Stomach (tissue), 9 donors: Measurements from ENCODE around the gene DTX3. TPM values are rescaled to one million over a fixed set of nuclear protein-coding genes. Genes with fewer than 3 reads are reported as not detected.
A peak's percentile ranks its signal among the peaks of the same experiment; 100 is the strongest.

Source experiments
- DNase-seq, 2 donors: peaks; one replicate each; pipeline versions ENCODE4 v3.0.0 to v3.0.0-alpha.2; 2013 to 2019
- H3K27ac ChIP-seq, 5 donors: fragments of 200-600 bp in 4 of 5; sonication (generic) in 4 of 5; one replicate each; pipeline ENCODE4 v1.5.1; 2013 to 2019; ENCODE audit warnings: mild to moderate bottlenecking in 1 of 5, moderate library complexity in 1 of 5
- H3K27me3 ChIP-seq, 3 donors: fragments of 200-600 bp; sonication (generic); one replicate each; pipeline ENCODE4 v1.5.1; 2017 to 2019; ENCODE audit warnings: mixed run types in 1 of 3
- H3K36me3 ChIP-seq, 4 donors: fragments of 200-600 bp; sonication (generic); 1 replicate in 3 of 4; 2 replicates in 1 of 4; pipeline ENCODE4 v1.5.1; 2016 to 2019
- H3K4me1 ChIP-seq, 4 donors: fragments of 200-600 bp; sonication (generic); one replicate each; pipeline ENCODE4 v1.5.1; 2016 to 2019
- H3K4me3 ChIP-seq, 4 donors: fragments of 200-600 bp; sonication (generic) in 3 of 4; one replicate each; pipeline ENCODE4 v1.5.1; 2016 to 2019; ENCODE audit warnings: mild to moderate bottlenecking in 1 of 4
- H3K9me3 ChIP-seq, 4 donors: fragments of 200-600 bp; sonication (generic); one replicate each; pipeline ENCODE4 v1.5.1; 2016 to 2019
- EP300 ChIP-seq: sonication (generic); formaldehyde crosslinking; IDR thresholded peaks from one replicate; pipeline ENCODE4 v1.6.1; 2017; ENCODE audit warnings: antibody characterized with exemption
- POLR2A ChIP-seq, 4 donors: fragments of 450-650 bp; IDR thresholded peaks; one replicate each; pipeline ENCODE4 v1.6.1; 2016; ENCODE audit warnings: antibody characterized with exemption in 4 of 4, control low read depth in 2 of 4, mild to moderate bottlenecking in 1 of 4, moderate library complexity in 1 of 4
- POLR2AphosphoS5 ChIP-seq, 3 donors: sonication (generic); formaldehyde crosslinking; IDR thresholded peaks; one replicate each; pipeline ENCODE4 v1.6.1; 2016; ENCODE audit warnings: antibody characterized with exemption in 3 of 3
- WGBS, 5 donors: extraction: QIAGEN DNeasy Blood & Tissue Kit in 3 of 5; methylation state at CpG; one replicate each; pipeline versions ENCODE4 v1.1.5 to v1.1.7; 2013 to 2018; 5-methylcytosine and 5-hydroxymethylcytosine counted together
- intact Hi-C: fragments of 100-400 bp; cut with DNase I; formaldehyde crosslinking; loops from one replicate; pipeline ENCODE4 v1.15.1; 2023; ENCODE audit warnings: low total_unique reads
- polyA plus RNA-seq, 3 donors: library from polyadenylated mRNA; stranded (reverse); fragments of 200-250 nt; gene quantifications; one replicate each; pipeline ENCODE4 v1.2.3, GENCODE V29; 2013
- total RNA-seq, 5 donors: library from RNA; depleted of rRNA; stranded (reverse); fragments of >200 nt; gene quantifications; one replicate each; pipeline versions ENCODE4 v1.1.0 to v1.2.3, GENCODE V29; 2014 to 2016
- TF ChIP-seq, protein P1 (sequence below), 7 experiments: fragments of 450-650 bp in 4 of 7; fragments of 200-600 bp in 3 of 7; sonication (generic) in 3 of 7; IDR thresholded peaks; one replicate each; pipeline ENCODE4 v1.5.1; 2016 to 2019; ENCODE audit warnings: antibody characterized with exemption in 7 of 7, control low read depth in 2 of 7, mild to moderate bottlenecking in 1 of 7
- donor health status: healthy with polysubstance abuse.
- donor health status: Bipolar disorder and iron deficiency.
- donor health status: healthy.

The DTX3 gene
- total and polyA plus RNA-seq, 8 donors = 5.2 to 49.6 (median 15.9) TPM

DNA sequence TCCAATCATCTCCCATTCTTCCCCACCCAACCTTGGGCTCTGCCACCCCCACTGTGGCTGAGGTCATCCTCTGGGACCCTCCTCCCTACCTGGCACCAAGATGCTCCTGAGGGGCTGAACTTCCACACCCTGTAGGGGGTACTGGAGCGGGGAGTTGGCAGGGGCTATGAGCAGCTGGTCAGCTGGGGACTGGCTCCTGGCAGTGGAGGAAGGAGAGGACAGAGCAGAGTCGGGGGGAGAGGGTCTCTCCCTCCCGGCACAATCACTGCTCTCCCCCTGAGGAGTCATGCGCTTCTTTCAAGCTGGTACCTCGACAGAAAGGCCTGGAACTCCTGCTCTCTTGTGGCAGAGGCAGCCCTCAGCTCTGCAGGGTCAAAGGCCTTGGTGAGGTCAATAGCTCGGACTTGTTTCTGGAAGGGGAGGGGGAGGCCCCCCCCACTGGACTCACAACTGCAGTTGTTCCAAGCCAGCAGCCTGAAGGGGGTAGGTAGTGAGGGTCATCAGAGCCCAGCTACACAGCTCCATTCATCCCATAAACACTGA, 26.3 kb downstream of the DTX3 start:
- intact Hi-C loops = loop anchor here (10.0 kb wide), 1 partner anchor 54 kb away; no protein-coding TSS in a partner anchor
- WGBS, 5 donors = 41 to 51% (median 47%) methylated on average over 6 of the region's 6 CpGs
- peaks cover 0 to 8% (median 2%) of the 10 kb centered on the region in 4 donors for H3K36me3 ChIP-seq
- H3K9me3 ChIP-seq = no peaks in the 10 kb centered on the region
- no peak overlapping the region for H3K4me3 ChIP-seq
- H3K4me1 ChIP-seq = peaks cover 13 to 34% (median 30%) of the 10 kb centered on the region in 4 donors
- peak in 1 of 2 donors; percentile 3 for DNase-seq
- TF ChIP-seq EP300 = no peak
- no peak for TF ChIP-seq POLR2AphosphoS5 (IDR thresholded peaks at IDR 0.05)
- no peak for TF ChIP-seq POLR2A (IDR thresholded peaks at IDR 0.05)
- TF ChIP-seq, protein P1, sequence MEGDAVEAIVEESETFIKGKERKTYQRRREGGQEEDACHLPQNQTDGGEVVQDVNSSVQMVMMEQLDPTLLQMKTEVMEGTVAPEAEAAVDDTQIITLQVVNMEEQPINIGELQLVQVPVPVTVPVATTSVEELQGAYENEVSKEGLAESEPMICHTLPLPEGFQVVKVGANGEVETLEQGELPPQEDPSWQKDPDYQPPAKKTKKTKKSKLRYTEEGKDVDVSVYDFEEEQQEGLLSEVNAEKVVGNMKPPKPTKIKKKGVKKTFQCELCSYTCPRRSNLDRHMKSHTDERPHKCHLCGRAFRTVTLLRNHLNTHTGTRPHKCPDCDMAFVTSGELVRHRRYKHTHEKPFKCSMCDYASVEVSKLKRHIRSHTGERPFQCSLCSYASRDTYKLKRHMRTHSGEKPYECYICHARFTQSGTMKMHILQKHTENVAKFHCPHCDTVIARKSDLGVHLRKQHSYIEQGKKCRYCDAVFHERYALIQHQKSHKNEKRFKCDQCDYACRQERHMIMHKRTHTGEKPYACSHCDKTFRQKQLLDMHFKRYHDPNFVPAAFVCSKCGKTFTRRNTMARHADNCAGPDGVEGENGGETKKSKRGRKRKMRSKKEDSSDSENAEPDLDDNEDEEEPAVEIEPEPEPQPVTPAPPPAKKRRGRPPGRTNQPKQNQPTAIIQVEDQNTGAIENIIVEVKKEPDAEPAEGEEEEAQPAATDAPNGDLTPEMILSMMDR (IDR thresholded peaks at IDR 0.05) = no peak
- H3K27me3 ChIP-seq = peaks cover 0 to 92% (median 68%) of the 10 kb centered on the region in 3 donors
- no peak overlapping the region for H3K27ac ChIP-seq

- H3K27me3 ChIP-seq = peaks cover 0 to 88% (median 62%) of the 10 kb centered on the region in 3 donors
- TF ChIP-seq POLR2A (IDR thresholded peaks at IDR 0.05) (no peak), EP300 (no peak), POLR2AphosphoS5 (IDR thresholded peaks at IDR 0.05) (no peak)
- TF ChIP-seq, protein P1 (IDR thresholded peaks at IDR 0.05) = no peak
- H3K27ac ChIP-seq = peak overlapping the region in 1 of 5 donors; percentile 60
- peak in 1 of 2 donors; percentile 3 for DNase-seq
- H3K4me3 ChIP-seq = peak overlapping the region; percentile 51 to 64 (median 56)
- intact Hi-C loops = loop anchor here (10.0 kb wide), 1 partner anchor 53 kb away; no protein-coding TSS in a partner anchor
- H3K36me3 ChIP-seq = peaks cover 0 to 1% (median 0%) of the 10 kb centered on the region in 4 donors
- no peaks in the 10 kb centered on the region for H3K9me3 ChIP-seq
- peaks cover 13 to 34% (median 30%) of the 10 kb centered on the region in 4 donors for H3K4me1 ChIP-seq
- WGBS, 5 donors = 8 to 11% (median 9%) methylated on average over 7 to 26 of the region's 26 CpGs
Measured at GRCh38 chr12:57631566-57632072, 27.0 kb downstream of the DTX3 start.

DNA sequence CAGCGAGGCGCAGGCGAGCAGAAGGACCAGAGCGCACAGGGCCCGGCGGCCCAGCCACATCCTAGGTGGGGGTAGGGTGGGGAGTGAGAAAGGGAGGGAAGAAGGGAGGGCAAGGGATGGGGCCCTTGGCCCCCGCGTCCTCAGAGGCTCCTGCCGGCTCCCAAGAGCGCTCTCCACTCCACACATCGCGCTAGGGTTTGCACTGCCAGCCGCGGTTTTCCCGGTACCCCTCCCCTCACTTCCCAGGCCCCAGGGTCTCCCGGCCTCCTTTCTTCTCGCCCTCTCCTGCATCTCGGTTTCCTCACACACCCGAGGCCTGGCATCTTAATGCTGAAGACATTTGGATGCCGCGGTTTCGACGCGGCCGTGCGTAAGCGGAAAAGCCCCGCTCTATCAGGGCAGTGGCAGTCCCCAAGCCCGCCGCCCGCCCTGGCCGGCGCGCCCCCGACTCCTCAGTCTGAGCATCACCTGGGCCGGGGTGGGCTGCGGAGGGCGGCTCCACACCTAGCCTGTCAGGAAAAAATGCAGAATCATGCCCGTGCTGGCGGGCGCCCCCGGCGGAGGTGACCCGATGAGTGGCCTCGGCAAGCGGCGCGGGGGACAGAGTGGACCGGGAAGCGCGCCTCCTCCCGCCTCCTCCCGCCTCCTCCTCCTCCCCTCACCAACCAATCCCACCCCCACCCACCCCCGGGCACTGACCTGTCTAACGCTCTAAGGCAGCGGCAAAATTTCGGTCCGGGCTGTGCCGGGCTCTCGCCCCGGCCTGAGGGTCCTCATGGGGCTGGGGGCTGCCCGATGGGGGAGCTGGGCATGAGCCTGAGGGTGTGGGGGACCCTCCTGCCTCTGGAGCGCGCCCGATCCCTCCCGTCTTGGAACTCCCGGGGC, 27.7 kb downstream of the DTX3 start:
- Histone ChIP-seq H3K36me3 (no peaks in the 10 kb centered on the region), H3K4me1 (peaks cover 13 to 31% (median 27%) of the 10 kb centered on the region in 4 donors), H3K27me3 (peaks cover 0 to 84% (median 60%) of the 10 kb centered on the region in 3 donors), H3K4me3 (peak overlapping the region; percentile 51 to 64 (median 56)), H3K9me3 (no peaks in the 10 kb centered on the region), H3K27ac (peak overlapping the region in 1 of 5 donors; percentile 60)
- peak in 1 of 2 donors; percentile 51 for DNase-seq
- WGBS, 5 donors = 1 to 3% (median 2%) methylated on average over 46 to 67 of the region's 67 CpGs
- intact Hi-C loops = loop anchor here (10.0 kb wide), 1 partner anchor 52 kb away; no protein-coding TSS in a partner anchor
- TF ChIP-seq POLR2AphosphoS5 (IDR thresholded peaks at IDR 0.05) = no peak
- TF ChIP-seq POLR2A (IDR thresholded peaks at IDR 0.05) = no peak
- TF ChIP-seq, protein P1 (IDR thresholded peaks at IDR 0.05) = no peak
